HG02678 (cell line): Measurements from ENCODE around the gene RBM47.

Source experiments
- ATAC-seq: cut with Tn5 transposase; IDR thresholded peaks from one replicate; pipeline ENCODE4 v1.9.1; 2021; ENCODE audit warnings: mild to moderate bottlenecking, moderate library complexity; ENCODE audit not compliant: unreplicated experiment

The RBM47 gene

GRCh38 chr4:40380647-40381046 lies 249.0 kb downstream of the RBM47 start:
- no peak for ATAC-seq

- no peak for ATAC-seq
Observed at GRCh38 chr4:40379248-40379647, 250.4 kb downstream of the RBM47 start.

GRCh38 chr4:40378619-40379018 lies 251.0 kb downstream of the RBM47 start:
- ATAC-seq = no peak

- no peak for ATAC-seq
Observed at GRCh38 chr4:40377512-40378365, 251.9 kb downstream of the RBM47 start.

GRCh38 chr4:40375620-40376019 lies 254.0 kb downstream of the RBM47 start:
- no peak for ATAC-seq

- ATAC-seq = no peak
Observed at GRCh38 chr4:40375095-40375494, 254.6 kb downstream of the RBM47 start.

- no peak for ATAC-seq
Observed at GRCh38 chr4:40373636-40374035, 256.0 kb downstream of the RBM47 start.
